Progenitor cell of endocrine pancreas (in vitro differentiated cells): Measurements from ENCODE around the gene MIS18BP1. TPM values are rescaled to one million over a fixed set of nuclear protein-coding genes. Genes with fewer than 3 reads are reported as not detected.

ENCODE experiments used
- DNase-seq: peaks from one replicate; pipeline ENCODE4 v3.0.0; 2021; ENCODE audit warnings: low spot score; ENCODE audit not compliant: unreplicated experiment
- H3K27ac Mint-ChIP-seq: 2 replicates; pipeline ENCODE4 v1.8.0; 2021; ENCODE audit warnings: mild to moderate bottlenecking, moderate library complexity, mixed read lengths
- H3K27me3 Mint-ChIP-seq: 2 replicates; pipeline ENCODE4 v1.8.0; 2021; ENCODE audit warnings: mixed read lengths
- H3K36me3 Mint-ChIP-seq: 2 replicates; pipeline ENCODE4 v1.8.0; 2022; ENCODE audit warnings: mixed read lengths; ENCODE audit not compliant: insufficient read depth
- H3K4me1 Mint-ChIP-seq: 2 replicates; pipeline ENCODE4 v1.8.0; 2021; ENCODE audit warnings: low read depth, mixed read lengths
- H3K4me3 Mint-ChIP-seq: 2 replicates; pipeline ENCODE4 v1.8.0; 2021; ENCODE audit warnings: low read depth, mild to moderate bottlenecking, moderate library complexity, mixed read lengths
- H3K9me3 Mint-ChIP-seq: 2 replicates; pipeline ENCODE4 v1.8.0; 2021; ENCODE audit warnings: low read depth, mixed read lengths
- total RNA-seq: library from RNA; stranded (reverse); gene quantifications from 2 replicates; pipeline ENCODE4 v1.2.1, GENCODE V29; 2021
- TF ChIP-seq, protein P1 (sequence below): fragments of 200-600 bp; sonication (generic); IDR thresholded peaks from one replicate; pipeline ENCODE4 v1.5.0; 2021; ENCODE audit warnings: antibody characterized with exemption, mild to moderate bottlenecking; ENCODE audit not compliant: unreplicated experiment

The MIS18BP1 gene
- total RNA-seq, 1 donor from 2014 or later = 40.4 TPM

DNA sequence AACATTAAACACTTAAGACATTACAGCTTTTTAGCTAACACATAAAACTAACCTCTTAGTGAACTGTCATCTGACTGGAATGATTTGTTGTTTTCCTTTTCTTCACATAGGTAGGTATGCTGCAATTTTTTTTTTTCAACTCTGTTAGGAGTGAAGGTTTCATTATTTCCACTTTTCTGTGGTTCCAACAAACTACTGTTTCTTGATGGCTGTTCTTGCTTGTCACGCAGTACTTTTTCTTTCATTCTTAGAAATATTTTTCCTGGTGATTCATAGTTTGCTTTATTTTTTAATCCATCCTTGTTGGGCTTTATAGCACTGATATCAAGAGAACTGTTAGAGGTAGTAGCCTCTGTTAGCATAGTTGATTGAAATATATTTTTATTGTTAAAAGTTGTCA is 6.3 kb downstream of the MIS18BP1 start:
- Mint-ChIP-seq H3K27me3 (no peaks in the 10 kb centered on the region), H3K4me3 (no peak overlapping the region), H3K4me1 (peaks cover 5% of the 10 kb centered on the region), H3K9me3 (peaks cover 3% of the 10 kb centered on the region), H3K27ac (no peak overlapping the region), H3K36me3 (peaks cover 3% of the 10 kb centered on the region)
- no peak for DNase-seq
- TF ChIP-seq, protein P1, sequence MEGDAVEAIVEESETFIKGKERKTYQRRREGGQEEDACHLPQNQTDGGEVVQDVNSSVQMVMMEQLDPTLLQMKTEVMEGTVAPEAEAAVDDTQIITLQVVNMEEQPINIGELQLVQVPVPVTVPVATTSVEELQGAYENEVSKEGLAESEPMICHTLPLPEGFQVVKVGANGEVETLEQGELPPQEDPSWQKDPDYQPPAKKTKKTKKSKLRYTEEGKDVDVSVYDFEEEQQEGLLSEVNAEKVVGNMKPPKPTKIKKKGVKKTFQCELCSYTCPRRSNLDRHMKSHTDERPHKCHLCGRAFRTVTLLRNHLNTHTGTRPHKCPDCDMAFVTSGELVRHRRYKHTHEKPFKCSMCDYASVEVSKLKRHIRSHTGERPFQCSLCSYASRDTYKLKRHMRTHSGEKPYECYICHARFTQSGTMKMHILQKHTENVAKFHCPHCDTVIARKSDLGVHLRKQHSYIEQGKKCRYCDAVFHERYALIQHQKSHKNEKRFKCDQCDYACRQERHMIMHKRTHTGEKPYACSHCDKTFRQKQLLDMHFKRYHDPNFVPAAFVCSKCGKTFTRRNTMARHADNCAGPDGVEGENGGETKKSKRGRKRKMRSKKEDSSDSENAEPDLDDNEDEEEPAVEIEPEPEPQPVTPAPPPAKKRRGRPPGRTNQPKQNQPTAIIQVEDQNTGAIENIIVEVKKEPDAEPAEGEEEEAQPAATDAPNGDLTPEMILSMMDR = no peak

DNA sequence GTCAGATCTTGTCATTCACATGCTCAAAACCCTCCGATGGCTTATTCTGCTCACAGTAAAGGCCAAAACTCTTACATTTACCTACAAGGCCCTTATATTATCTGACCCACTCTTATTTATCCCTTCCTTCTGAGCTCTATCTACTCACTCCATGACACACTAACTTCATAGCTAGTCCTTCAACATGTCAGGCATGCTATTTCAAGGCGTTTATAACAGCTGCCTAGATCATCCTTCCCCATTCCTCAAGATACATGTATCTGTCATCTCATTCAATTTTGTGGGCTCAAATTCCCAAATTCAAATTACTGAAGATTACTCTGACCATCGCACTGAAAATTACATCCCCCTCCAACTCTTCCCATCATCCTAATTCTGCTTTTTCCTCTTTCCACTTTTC is 6.9 kb downstream of the MIS18BP1 start:
- DNase-seq = no peak
- H3K4me1 Mint-ChIP-seq = peaks cover under 1% of the 10 kb centered on the region
- H3K36me3 Mint-ChIP-seq = peaks cover 4% of the 10 kb centered on the region
- peaks cover 3% of the 10 kb centered on the region for H3K9me3 Mint-ChIP-seq
- no peaks in the 10 kb centered on the region for H3K27me3 Mint-ChIP-seq
- no peak overlapping the region for H3K4me3 Mint-ChIP-seq
- TF ChIP-seq, protein P1 = no peak
- no peak overlapping the region for H3K27ac Mint-ChIP-seq

DNA sequence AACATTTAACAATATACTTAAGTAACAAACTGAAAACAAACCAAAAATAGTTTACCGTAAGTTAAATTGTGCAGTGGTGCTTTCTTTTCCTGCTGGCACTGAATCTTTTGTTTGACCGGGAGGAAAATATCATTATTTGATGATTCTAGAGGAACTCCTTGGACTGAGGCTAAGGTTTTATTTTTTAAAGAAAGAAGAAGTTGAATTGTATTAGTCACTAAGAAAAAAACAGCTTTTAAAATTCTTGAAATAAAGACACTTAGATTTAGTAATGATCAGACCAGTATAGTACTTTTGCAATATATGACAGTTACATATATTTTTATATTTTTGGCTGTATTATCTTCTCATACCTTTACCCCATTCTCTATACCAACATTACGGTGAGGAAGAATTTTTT is 10.3 kb downstream of the MIS18BP1 start:
- Mint-ChIP-seq H3K4me1 (no peaks in the 10 kb centered on the region), H3K27me3 (no peaks in the 10 kb centered on the region), H3K36me3 (peaks cover 7% of the 10 kb centered on the region), H3K9me3 (no peaks in the 10 kb centered on the region), H3K27ac (no peak overlapping the region), H3K4me3 (no peak overlapping the region)
- TF ChIP-seq, protein P1 = no peak
- no peak for DNase-seq

DNA sequence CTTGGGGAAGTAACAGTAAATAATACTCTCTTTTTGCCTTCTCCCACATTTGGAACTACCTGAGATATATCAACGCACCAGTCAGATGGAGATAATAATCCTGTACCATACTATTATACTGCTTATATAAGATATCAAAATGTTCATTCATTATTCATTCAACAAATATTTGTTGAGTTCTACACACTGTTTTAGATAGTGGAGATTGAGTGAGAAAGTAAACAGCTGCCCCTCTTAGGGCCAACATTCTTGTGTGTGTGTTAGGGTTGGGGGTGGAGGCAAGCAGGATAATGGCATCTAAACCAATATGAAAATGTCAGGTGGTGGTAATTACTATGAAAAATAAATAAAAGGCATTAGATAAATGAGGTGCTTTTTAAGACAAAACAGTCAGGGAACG is 14.0 kb downstream of the MIS18BP1 start:
- TF ChIP-seq, protein P1 = no peak
- Mint-ChIP-seq H3K4me3 (no peak overlapping the region), H3K9me3 (no peaks in the 10 kb centered on the region), H3K36me3 (peaks cover 10% of the 10 kb centered on the region), H3K27me3 (no peaks in the 10 kb centered on the region), H3K27ac (peak overlapping the region; percentile 34), H3K4me1 (no peaks in the 10 kb centered on the region)
- no peak for DNase-seq

DNA sequence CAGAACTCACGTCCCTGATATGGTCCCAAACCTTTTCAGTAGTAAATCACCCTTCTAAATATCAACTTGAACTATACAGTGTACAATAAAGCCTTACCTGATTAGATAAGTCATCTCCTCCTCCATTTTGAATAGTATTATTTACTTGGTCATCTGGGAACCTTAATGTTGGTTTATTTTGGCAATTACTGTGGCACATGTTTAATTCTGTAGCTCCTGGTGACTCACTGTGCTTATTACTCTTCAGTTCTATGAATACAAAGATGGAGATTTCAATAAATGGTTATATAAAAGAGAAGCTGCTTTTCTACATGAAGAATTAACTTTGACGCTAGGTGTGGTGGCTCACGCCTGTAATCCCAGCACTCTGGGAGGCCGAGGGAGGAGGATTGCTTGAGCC is 25.4 kb downstream of the MIS18BP1 start:
- H3K27ac Mint-ChIP-seq = peak overlapping the region; percentile 49
- TF ChIP-seq, protein P1 = no peak
- no peaks in the 10 kb centered on the region for H3K9me3 Mint-ChIP-seq
- no peaks in the 10 kb centered on the region for H3K27me3 Mint-ChIP-seq
- H3K4me1 Mint-ChIP-seq = no peaks in the 10 kb centered on the region
- peaks cover 25% of the 10 kb centered on the region for H3K36me3 Mint-ChIP-seq
- no peak overlapping the region for H3K4me3 Mint-ChIP-seq
- DNase-seq = no peak
